Astrocyte of the cerebellum (primary cell): ENCODE data around the gene EBF4.

Source experiments
- DNase-seq: peaks from one replicate; pipeline ENCODE4 v3.0.0-alpha.2; 2011; ENCODE audit warnings: low read depth
- H3K4me3 ChIP-seq: 2 replicates; pipeline ENCODE4 v1.5.1; 2011; ENCODE audit warnings: mild to moderate bottlenecking, low read depth, low read length, moderate library complexity
- CTCF ChIP-seq: IDR thresholded peaks from 2 replicates; pipeline ENCODE4 v1.5.1; 2012; ENCODE audit warnings: low read length, low read depth, moderate library complexity, mild to moderate bottlenecking; ENCODE audit errors: missing control alignments
- in situ Hi-C: cut with HindIII; loops from 2 replicates; pipeline ENCODE4 v1.10.0; 2017; ENCODE audit warnings: low sequenced_read_pairs

Gene EBF4

GRCh38 chr20:2794202-2794748, 101.7 kb downstream of the EBF4 start:
- no peak for TF ChIP-seq CTCF
- DNase-seq = no peak
- H3K4me3 ChIP-seq = no peak overlapping the region
- in situ Hi-C loops = no loop called here

- TF ChIP-seq CTCF = no peak
- in situ Hi-C loops = no loop called here
- no peak for DNase-seq
- H3K4me3 ChIP-seq = no peak overlapping the region
Observed at GRCh38 chr20:2794866-2795447, 102.4 kb downstream of the EBF4 start.

- in situ Hi-C loops = no loop called here
- no peak for TF ChIP-seq CTCF
- DNase-seq = no peak
- no peak overlapping the region for H3K4me3 ChIP-seq
Observed at GRCh38 chr20:2795451-2795850, 102.9 kb downstream of the EBF4 start.

DNA sequence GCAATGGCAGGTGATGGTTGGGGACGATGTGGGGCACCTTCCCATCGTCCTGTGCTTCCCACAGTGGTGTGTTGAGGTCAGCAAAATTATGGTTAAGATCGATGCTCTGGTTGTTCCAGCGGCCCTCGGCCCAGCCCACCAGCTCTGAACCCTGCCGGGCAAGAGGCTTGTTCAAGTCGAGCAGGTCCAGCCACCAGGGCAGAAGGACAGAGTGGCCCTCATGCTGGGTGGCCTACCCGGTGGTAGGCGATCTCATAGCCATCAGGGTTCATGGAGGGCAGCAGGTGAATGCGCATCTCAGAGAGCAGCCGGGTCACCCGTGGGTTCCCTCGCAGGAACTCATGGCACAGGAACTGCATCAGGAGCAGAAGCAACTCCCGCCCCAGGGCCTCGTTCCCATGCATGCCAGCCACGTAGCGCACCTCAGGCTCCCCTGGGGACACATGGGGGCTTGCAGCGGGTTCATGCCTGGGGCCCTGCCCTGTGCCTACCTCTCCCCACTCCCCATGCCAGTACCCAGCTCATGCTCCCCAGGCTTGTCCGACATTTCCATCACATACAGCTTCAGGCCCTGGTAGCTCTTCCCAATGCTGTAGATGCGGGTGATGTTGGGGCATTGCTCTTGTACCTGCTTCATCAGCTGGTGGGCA, 103.6 kb downstream of the EBF4 start:
- TF ChIP-seq CTCF = no peak
- in situ Hi-C loops = no loop called here
- no peak overlapping the region for H3K4me3 ChIP-seq
- DNase-seq = no peak

DNA sequence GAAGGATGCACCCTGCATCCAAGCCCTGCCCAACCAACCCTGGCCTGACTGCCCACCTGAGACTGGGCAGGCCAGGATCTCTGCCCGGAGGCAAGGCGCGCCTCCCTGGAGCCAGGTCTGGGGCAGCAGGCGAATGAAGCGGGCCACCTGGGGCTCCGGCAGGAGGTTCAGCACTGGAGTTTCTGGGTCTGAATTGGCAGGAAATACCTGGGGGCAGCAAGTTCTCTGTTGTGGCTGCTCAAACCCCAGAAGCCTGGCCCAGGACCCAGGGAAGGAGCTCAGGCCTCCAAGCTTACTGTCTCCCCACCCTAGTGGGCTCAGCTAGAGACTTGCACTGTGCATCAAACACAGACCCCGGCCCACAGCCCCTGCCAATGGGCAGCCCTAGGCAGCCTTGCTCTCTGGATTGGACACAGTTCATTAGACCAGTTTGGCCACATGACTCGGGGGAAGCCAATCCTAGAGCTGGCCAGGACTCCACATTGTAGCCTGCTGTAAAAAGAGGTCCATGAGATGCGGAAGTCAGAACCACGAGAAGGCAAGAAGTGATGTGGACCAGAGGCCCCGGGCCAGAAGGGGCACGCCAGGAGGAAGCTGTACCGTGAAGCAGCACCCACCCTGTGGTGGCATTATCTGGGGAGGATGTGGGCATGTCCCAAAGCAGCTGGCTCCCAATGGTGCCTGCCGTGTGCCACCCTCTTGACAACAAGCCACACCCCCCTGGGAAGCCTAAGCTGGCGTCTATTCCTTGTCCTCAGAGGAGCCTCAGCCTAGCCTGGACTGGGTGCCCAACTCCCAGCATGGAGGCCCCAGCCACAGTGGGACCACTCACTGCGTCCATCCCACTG, 104.8 kb downstream of the EBF4 start:
- no peak for DNase-seq
- H3K4me3 ChIP-seq = no peak overlapping the region
- in situ Hi-C loops = no loop called here
- TF ChIP-seq CTCF = no peak

GRCh38 chr20:2798095-2798805, 105.7 kb downstream of the EBF4 start:
- TF ChIP-seq CTCF = no peak
- in situ Hi-C loops = no loop called here

More at GRCh38 chr20:2798095-2798805, 105.7 kb downstream of the EBF4 start:
- no peak for DNase-seq
- H3K4me3 ChIP-seq = no peak overlapping the region
